ENCODE data around the gene CD34.

- TF ChIP-seq, protein P1, sequence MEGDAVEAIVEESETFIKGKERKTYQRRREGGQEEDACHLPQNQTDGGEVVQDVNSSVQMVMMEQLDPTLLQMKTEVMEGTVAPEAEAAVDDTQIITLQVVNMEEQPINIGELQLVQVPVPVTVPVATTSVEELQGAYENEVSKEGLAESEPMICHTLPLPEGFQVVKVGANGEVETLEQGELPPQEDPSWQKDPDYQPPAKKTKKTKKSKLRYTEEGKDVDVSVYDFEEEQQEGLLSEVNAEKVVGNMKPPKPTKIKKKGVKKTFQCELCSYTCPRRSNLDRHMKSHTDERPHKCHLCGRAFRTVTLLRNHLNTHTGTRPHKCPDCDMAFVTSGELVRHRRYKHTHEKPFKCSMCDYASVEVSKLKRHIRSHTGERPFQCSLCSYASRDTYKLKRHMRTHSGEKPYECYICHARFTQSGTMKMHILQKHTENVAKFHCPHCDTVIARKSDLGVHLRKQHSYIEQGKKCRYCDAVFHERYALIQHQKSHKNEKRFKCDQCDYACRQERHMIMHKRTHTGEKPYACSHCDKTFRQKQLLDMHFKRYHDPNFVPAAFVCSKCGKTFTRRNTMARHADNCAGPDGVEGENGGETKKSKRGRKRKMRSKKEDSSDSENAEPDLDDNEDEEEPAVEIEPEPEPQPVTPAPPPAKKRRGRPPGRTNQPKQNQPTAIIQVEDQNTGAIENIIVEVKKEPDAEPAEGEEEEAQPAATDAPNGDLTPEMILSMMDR (conservative IDR thresholded peaks at IDR 0.05; ENCODE audit: low read length) = no peak
- TF ChIP-seq EZH2phosphoT487 (IDR thresholded peaks at IDR 0.05; ENCODE audit: borderline replicate concordance, low read depth, low read length) = no peak
Measured at GRCh38 chr1:207858806-207859205, 52.1 kb downstream of the CD34 start.
